ENCODE data around the gene CMTM5.

GRCh38 chr14:23349156-23349845 lies 27.5 kb upstream of the CMTM5 start:
- no peak for TF ChIP-seq POLR2AphosphoS5 (IDR thresholded peaks at IDR 0.05; ENCODE audit: low read depth, low read length)
- no peak for TF ChIP-seq SIN3A (IDR thresholded peaks at IDR 0.05; ENCODE audit: borderline replicate concordance, insufficient read depth, low read length)
- no peak for TF ChIP-seq FOXP2 (optimal IDR thresholded peaks at IDR 0.05; ENCODE audit: borderline replicate concordance, extremely low read depth, extremely low read length, insufficient read depth)
- no peak for TF ChIP-seq TAF1 (IDR thresholded peaks at IDR 0.05; ENCODE audit: borderline replicate concordance, insufficient read depth, low read length)

Measured in PFSK-1 (cell line).